ENCODE measurements around the gene TMC2.

Gene TMC2

DNA sequence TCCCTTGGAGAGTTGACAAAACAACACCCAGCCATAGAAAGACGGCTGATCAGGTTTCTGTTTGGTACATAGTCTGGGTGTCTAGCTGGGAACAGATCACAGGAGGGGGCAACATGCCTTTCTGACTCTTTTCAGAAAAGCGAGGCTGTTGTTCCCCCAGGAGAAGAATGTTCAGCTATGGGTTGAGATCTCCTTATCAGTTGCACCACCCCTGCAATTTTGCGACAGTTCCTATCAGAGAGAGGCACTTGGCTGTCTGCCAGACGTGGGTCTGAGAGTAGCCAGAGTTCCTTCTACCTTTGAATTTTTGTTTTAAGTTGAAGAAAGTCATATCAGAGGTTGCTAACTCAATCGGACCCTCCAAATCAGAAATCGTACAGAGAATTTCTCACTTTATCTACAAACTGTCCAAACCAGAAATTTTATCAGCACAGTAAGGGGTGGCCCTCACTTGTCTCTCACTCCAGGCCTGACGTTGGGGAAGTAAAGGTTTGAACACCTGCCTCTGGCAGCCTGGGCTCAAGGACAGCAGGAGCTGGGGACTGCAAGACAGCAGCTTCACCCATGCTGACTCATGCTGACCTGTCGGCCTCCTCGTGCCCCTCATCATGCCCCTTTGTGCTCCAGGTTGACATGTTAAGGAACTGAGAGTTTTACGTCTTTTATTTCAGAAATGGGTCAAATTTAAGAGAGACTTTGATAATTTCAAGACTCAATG lies 42.3 kb downstream of the TMC2 start:
- TF ChIP-seq POLR2AphosphoS5 (IDR thresholded peaks at IDR 0.05; ENCODE audit: low read depth): 0 out of 2 replicates have a peak, but pooled peaks have one; percentile 21
- TF ChIP-seq, protein P1, sequence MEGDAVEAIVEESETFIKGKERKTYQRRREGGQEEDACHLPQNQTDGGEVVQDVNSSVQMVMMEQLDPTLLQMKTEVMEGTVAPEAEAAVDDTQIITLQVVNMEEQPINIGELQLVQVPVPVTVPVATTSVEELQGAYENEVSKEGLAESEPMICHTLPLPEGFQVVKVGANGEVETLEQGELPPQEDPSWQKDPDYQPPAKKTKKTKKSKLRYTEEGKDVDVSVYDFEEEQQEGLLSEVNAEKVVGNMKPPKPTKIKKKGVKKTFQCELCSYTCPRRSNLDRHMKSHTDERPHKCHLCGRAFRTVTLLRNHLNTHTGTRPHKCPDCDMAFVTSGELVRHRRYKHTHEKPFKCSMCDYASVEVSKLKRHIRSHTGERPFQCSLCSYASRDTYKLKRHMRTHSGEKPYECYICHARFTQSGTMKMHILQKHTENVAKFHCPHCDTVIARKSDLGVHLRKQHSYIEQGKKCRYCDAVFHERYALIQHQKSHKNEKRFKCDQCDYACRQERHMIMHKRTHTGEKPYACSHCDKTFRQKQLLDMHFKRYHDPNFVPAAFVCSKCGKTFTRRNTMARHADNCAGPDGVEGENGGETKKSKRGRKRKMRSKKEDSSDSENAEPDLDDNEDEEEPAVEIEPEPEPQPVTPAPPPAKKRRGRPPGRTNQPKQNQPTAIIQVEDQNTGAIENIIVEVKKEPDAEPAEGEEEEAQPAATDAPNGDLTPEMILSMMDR (IDR thresholded peaks at IDR 0.05; ENCODE audit: insufficient read depth, low read length): no peak
- peak; percentile 21 to 72 for DNase-seq (ENCODE audit: low read depth in 1 of 2, low spot score in 1 of 2)
- no peak overlapping the region for H3K27ac ChIP-seq (replicated peaks)
- no peak overlapping the region for H3K4me3 ChIP-seq (replicated peaks; ENCODE audit: insufficient read depth, low read length)
- H3K27me3 ChIP-seq (ENCODE audit: insufficient read depth, poor library complexity, severe bottlenecking): no peaks in the 10 kb centered on the region

- H3K27ac ChIP-seq (replicated peaks): no peak overlapping the region
- no peak overlapping the region for H3K4me3 ChIP-seq (replicated peaks; ENCODE audit: insufficient read depth, low read length)
- DNase-seq (ENCODE audit: low read depth in 1 of 2, low spot score in 1 of 2): no peak
- no peaks in the 10 kb centered on the region for H3K27me3 ChIP-seq (ENCODE audit: insufficient read depth, poor library complexity, severe bottlenecking)
- TF ChIP-seq, protein P1 (IDR thresholded peaks at IDR 0.05; ENCODE audit: insufficient read depth, low read length): no peak
Observed at GRCh38 chr20:2585811-2586210, 49.4 kb downstream of the TMC2 start.

- no peak for DNase-seq (ENCODE audit: low read depth in 1 of 2, low spot score in 1 of 2)
- no peak overlapping the region for H3K27ac ChIP-seq (replicated peaks)
- no peak overlapping the region for H3K4me3 ChIP-seq (replicated peaks; ENCODE audit: insufficient read depth, low read length)
- TF ChIP-seq POLR2AphosphoS5 (IDR thresholded peaks at IDR 0.05; ENCODE audit: low read depth) (no peak), GABPA (IDR thresholded peaks at IDR 0.05; ENCODE audit: low read depth) (no peak), REST (IDR thresholded peaks at IDR 0.05; ENCODE audit: insufficient replicate concordance, low read depth) (no peak), SPI1 (IDR thresholded peaks at IDR 0.05; ENCODE audit: borderline replicate concordance, low read depth) (no peak)
- TF ChIP-seq, protein P1 (IDR thresholded peaks at IDR 0.05; ENCODE audit: insufficient read depth, low read length): no peak
- no peaks in the 10 kb centered on the region for H3K27me3 ChIP-seq (ENCODE audit: insufficient read depth, poor library complexity, severe bottlenecking)
Observed at GRCh38 chr20:2593756-2594155, 57.4 kb downstream of the TMC2 start.

- no peak overlapping the region for H3K27ac ChIP-seq (replicated peaks)
- TF ChIP-seq REST (IDR thresholded peaks at IDR 0.05; ENCODE audit: insufficient replicate concordance, low read depth): no peak
- TF ChIP-seq POLR2AphosphoS5 (IDR thresholded peaks at IDR 0.05; ENCODE audit: low read depth): no peak
- TF ChIP-seq, protein P1 (IDR thresholded peaks at IDR 0.05; ENCODE audit: insufficient read depth, low read length): no peak
- TF ChIP-seq GABPA (IDR thresholded peaks at IDR 0.05; ENCODE audit: low read depth): no peak
- TF ChIP-seq SPI1 (IDR thresholded peaks at IDR 0.05; ENCODE audit: borderline replicate concordance, low read depth): no peak
- DNase-seq (ENCODE audit: low read depth in 1 of 2, low spot score in 1 of 2): no peak
Observed at GRCh38 chr20:2595076-2595475, 58.7 kb downstream of the TMC2 start.

More at GRCh38 chr20:2595076-2595475, 58.7 kb downstream of the TMC2 start:
- H3K27me3 ChIP-seq (ENCODE audit: insufficient read depth, poor library complexity, severe bottlenecking): no peaks in the 10 kb centered on the region
- H3K4me3 ChIP-seq (replicated peaks; ENCODE audit: insufficient read depth, low read length): no peak overlapping the region

Data from HL-60 (cell line).